HG03066 (cell line): Measurements from ENCODE around the gene DYNLL1.
A peak's percentile ranks its signal among the peaks of the same experiment; 100 is the strongest.
"Not testable (repeated sequence)": the region's sequence is repeated elsewhere in the genome, so short reads cannot be mapped to it uniquely, and the experiment has no call there.

ENCODE experiments used
- ATAC-seq: cut with Tn5 transposase; IDR thresholded peaks from one replicate; pipeline ENCODE4 v1.9.1; 2021; ENCODE audit warnings: low read depth; ENCODE audit not compliant: unreplicated experiment

The DYNLL1 gene

DNA sequence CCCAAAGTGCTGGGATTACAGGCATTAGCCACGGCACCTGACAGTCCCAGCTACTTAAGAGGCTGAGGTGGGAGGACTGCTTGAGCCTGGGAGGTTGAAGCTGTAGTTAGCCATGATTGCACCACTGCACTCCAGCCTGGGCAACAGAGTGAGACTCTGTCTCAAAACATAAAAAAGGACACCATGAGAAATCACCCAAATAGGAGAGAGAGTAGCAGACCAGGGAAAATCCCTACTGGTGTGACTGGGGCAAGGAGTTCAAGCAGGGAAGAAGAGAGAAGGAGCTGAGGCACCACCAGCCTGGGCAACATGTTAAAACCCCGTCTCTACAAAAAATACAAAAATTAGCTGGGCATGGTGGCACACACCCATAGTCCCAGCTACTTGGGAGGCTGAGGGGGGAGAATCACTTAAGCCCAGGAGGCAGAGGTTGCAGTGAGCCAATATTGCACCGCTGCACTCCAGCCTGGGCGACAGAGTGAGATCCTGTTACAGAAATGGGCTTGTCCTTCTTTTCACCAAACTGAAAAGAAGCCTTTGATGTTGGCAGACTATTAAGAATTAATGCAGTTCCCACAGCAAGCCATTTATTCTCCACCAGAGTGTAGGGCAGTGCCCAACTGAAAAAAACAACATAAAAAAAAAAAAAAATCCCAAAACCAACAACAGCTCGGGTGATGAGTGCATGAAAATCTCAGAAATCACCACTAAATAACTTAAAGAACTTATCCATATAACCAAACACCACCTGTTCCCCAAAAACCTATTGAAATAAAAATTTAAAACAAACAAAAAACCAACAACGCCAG, 21.9 kb upstream of the DYNLL1 start:
- ATAC-seq = no peak

DNA sequence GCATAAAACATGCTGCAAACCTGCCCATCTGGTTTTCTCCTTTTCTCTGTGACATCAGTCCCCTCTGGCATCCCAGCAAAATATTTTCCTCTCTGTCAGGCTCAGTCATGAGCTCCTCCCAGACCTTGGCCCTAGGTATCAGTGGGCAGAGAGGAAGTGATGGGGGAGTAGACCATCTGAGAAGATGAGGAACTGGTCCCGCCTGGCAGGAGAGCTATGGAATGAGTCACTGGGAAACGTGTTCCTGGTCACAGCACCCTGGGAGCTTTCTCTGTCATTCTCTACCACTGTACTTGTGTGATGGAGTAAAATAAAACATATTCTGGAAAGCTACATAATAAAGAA, 21.3 kb upstream of the DYNLL1 start:
- no peak for ATAC-seq

DNA sequence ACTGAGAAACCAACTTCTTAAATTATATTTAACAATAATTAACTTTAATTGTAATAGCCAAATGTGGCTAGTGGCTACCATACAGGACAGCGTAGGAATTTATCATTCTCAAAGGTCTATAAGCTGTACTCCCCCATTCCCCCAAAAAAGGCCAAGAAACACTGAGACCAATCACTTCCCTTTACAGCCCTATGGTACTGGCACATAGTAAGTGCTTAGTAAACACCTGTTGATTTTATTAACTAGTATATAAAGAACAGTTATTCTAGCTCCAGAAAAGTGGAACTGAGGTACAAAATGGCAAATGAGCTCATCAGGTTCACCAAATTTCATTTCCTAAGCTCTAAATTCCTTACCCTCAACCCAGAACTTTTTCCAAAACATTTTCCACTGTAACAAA, 20.3 kb upstream of the DYNLL1 start:
- ATAC-seq = no peak

DNA sequence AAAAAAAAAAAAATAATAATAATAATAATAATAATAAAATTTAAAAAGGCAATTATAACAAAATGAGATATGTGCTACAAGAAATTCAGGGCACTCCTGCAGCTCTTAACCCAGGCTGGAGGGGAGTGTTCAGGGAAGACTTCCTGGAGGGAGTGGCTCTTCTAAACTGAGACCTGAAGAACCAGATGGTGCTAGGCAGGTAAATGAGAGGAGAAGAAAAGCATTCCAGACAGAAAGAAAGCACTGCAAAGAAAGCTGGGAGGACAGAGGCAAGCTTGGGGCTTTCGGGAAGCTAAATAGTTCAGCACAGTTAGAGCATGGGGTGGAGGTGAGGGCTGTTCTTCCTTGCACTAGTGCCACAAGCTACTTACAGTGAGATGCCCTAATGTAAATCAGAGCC, 16.5 kb upstream of the DYNLL1 start:
- ATAC-seq = no peak

DNA sequence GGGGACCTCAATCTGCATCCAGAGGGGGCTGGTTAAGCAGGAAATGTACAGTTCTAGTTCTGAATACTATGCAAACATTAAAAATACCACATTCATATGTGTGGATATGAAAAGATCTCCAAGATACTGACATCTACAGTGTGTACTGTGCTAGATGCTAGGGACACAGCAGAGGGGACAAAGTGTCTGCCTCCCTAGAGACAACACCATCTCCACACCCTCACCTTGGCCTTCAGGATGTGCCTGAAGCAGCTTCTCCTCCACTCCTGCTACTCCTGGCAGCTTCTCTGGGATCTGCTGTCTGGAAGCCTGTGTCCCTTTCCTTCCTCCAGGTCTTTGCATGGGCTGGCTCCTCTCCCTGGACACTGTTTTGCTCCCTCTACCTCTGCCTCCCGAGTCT, 15.7 kb upstream of the DYNLL1 start:
- no peak for ATAC-seq

DNA sequence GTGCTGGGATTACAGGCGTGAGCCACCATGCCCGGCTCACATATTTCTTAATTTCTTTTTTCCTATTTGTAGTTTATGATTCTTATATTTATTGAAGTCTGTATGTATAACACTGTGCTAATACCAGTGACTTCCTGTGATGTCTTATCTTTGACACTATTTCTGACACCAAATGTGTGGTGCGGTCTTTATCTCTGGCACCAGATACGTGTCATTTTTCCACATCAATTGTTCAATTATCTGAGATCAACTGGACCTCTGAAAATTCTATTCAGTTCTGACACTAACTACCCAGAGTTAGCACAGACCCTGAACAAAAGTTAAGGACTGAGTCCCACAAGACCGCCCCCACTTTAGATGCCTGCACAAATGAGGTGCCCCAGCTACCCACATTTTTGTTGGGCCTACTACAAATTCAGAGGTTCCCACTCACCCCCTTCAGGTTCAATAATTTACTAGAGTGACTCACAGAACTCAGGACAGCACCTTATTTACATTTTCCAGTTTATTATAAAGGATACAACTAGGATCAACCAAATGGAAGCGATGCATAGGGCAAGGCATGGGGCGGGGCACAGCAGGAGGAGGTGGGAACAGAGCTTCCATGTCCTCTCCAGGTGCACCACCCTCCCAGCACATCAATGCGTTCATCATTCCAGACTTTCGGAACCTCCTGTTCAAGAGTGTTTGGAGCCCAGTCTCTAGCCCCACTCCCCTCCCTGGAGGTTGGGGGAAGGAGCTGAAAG, 14.7 kb upstream of the DYNLL1 start:
- ATAC-seq = no peak

DNA sequence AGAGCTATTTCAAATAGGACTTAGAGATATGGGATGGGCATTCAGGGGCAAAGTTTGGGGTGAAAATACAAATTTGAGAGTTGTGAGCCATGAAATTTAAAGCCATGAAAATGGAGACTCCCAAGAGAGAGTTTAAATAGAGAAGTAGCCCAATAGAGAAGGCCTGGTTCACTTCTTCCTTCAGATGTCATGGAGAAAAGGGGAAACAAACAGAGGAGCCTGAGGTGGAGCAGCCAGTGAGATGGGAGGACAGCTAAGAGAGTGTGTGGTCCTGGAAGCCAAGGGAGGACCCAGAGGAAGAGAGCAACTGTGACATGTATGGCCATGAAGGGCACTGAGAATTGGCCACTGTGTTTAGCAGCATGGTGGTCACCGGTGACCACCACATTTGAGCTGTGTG, 12.3 kb upstream of the DYNLL1 start:
- no peak for ATAC-seq

DNA sequence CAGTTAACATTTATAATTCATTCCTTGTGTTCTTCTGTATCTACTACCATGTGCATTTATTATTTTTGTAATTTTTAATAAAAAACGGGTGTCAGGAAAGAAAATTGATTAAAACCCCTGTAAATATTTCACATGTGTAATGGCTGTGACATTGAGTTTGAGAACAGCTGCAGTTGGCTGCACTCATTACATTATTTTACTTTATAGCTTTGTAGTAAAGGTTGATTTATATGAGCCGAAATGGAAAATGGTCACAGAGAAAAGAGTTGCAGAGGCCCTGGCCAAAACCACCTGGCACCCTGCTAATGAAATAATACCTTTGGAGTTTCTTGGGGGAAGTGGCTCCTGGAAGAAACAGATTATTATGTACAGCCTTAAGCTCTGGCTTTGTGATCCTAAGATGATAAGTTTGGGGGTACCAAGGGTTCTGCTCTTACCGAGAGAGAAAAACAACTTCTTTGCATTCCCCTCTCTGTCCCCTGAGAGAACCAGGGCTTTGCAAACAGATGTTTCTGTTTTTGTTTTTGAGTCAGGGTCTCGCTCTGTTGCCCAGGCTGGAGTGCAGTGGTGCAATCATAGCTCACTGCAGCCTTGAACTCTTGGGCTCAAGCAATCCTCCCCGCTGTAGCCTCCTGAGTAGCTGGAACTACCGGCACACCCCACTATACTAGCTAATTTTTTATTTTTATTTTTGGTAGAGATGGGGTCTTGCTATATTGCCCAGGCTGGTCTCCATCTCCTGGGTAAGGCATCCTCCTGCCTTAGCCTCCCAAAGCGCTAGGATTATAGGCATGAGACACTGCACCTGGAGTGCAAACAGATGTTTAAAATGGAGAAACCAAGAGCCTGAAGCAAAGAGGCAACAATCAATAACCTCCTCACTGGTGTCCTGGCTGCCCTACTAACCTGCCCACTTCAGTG, 9.7 kb upstream of the DYNLL1 start:
- ATAC-seq = no peak

DNA sequence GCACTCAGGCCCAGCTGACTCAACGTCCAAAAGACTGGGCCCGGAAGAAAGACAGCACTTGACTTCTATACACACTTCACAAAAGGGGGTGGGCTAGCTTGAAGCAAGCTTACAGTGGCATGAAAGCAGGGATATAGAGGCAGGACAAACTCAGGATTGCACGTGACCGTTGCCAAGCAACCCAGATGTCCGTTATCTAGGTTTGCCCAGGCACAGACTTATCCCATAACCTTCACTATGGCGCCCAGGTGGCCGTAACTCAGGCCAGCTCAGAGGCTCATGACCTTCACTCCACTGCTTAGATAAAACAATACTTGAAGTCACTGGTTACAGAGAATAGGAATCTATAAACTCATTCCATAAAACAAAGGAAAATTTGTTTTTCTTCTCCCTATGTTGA, 8.4 kb upstream of the DYNLL1 start:
- ATAC-seq = not testable (repeated sequence)

DNA sequence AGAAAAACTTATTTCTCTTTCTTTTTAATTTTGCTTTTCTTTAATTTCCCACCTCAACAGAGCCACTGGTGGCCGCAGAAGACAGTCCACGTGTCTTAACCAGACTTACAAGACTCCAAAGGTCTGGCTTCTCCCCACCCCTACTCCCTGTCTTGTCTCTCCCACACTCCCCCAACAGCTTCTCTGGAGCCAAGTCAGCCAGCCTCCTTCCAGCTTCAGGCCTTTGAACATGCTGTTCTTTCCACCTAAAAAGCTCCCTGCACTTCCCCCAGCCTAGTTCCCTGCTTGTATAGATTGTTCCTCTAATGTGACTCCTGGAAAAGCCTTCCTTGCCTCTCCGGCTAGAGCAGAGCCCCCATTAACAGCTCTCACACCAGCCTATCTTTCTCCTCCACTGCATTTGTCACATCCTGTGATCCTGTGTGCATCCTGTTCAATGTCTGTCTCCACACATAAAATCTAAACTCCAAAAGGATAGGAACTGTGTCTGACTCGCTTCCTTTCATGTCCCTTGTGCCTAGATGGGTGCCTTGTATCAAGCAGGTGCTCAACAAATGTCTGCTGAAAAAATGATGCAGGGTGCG, 7.8 kb upstream of the DYNLL1 start:
- ATAC-seq = no peak

DNA sequence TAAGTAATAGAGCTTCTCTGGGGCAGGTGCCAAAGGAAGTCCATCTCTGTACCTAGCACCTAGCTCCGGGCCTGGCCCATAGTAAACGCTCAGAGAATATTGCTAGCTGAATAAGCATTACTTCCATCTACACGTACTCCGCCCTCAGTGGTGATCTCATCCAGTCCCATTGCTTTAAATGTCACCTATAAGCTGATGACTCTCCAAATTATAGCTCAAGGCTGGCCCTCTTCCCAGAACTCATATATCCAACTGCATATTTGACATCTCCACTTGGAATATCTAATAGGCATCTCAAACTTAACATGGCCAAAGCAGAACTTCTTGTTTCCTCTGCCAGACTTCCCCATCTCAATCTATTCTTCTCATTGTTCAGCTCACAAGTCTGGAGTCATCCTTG, 6.9 kb upstream of the DYNLL1 start:
- ATAC-seq = no peak

DNA sequence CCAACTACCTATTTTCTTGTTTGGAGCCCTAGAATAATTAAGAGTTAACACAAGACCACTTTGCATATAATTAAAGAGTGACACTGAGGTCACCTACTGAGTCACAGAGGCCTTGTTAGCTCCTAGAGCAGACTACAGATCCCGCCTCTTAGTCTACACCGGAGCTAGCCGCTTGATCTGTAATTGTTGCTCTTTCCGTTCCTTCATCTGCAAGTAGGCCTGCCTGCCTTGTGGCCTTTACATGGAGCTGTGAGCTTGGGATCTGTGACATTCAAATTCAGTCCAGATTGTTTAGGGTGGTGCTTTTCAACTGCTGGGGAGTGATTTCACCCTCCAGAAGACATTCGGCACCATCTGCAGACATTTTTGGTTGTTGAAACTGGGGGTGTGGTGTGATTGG, 5.6 kb upstream of the DYNLL1 start:
- ATAC-seq = no peak

DNA sequence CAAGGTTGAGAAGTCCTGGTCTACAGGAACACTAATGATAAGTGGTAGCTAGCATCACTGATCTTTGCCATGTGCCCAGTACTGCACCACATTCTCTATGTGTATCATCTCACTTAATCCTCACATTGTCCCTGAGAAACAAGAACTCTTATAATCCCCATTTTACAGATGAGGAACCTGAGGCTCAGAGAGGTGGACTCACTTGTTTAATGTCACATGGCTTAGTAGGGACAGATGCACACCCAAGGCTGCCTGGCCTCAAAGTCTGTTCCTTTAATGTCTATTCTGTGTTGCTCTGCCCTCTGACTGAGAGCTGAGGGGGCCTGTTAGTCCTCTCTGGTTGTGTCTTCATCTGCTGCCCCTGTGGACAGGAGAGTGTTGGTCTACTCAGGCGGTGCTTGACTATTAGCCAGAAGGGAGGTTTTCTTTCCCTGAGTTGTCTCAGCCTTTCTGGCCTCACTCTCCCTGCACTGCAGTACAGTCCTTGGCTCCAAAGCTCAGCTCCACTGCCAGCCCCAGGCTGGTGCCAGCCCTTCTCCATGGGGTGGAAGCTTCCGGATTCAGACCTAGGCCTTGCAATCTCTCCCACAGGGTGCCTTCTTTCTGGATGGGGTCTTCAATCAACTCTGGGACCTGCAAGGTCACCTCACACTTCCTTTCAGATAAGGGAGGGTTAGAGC, 4.9 kb upstream of the DYNLL1 start:
- ATAC-seq = no peak

DNA sequence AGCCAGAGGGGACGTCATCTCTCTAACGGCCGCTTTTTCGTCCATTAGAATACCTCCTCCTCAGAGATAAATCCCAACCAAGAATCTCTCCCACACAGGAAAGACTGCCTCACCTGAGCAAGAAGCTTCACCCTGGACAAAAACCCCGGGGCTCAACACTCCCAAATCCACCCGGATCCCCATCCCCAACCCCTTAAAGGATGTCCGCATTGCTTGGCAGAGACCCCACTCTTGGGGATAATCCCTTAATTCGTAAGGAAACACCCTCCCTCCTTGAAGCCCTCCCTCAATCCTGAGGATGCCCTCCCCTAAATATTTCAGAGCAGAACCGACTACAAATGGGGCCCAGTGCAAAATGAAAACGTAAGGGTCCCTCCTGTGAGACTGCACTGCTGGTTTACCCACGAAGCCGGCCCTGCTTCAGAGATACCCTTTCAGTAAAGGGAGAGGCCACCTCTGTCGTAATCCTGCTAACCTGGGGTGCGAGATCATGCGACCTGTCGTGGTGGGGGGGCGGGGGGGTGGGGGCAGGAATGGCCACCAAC, 655 bp upstream of the DYNLL1 start:
- ATAC-seq = peak; percentile 3

DNA sequence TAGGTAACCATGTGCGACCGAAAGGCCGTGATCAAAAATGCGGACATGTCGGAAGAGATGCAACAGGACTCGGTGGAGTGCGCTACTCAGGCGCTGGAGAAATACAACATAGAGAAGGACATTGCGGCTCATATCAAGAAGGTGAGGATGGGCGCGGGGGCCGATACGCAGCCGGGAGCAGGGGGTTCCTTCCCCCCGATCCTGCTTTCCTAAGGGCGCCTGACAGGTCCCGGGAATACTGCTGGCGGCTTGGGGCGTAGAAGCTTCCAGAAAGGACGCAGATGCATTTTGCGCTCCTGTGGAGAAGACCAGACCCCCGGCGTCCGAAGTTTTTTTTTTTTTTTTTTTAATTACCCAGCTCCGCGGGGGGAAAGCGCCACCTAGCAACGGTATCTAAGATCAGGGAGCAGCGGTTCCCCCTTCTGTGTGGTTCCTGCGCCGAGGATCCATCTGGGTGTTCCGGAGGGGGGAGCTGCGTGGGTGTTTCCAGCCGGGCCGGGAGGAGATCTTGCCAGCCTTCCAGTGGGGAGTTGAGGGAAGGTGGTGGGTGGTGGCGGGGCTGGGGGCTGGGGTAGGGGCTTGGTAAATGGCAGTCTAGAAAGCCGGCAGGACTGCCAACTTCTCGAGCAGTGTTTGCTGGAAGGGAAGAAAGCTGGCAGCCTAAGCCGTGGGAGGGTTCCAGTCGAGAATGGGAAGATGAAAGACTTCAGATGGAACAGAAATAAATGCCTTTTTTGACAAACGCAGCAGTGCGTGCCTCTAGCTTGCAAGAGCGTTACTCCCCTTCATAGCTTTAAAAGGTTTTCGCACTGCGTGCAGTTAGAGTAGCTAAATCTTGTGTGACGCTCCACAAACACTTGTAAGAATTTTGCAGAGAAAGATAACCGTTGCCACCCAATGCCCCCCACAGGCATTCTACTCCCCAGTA, 764 bp downstream of the DYNLL1 start:
- ATAC-seq = no peak

DNA sequence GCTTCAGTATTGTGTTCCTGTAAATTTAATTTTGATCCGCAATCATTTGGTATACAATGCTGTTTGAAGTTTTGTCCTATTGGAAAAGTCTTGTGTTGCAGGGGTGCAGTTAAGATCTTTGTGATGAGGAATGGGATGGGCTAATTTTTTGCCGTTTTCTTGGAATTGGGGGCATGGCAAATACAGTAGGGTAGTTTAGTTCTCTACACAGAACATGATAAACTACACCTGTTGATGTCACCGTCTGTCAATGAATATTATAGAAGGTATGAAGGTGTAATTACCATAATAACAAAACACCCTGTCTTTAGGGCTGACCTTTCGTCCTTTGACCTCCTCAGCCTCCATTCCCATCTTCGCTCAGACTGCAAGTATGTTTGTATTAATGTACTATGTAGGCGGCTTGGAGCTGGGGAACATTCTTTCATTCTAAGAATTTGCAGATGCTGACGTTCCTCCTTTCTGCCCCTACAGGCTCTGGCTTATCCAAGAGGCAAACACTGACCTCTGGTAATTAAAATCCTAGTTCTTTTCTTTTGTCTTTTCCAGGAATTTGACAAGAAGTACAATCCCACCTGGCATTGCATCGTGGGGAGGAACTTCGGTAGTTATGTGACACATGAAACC, 1.7 kb downstream of the DYNLL1 start:
- no peak for ATAC-seq

DNA sequence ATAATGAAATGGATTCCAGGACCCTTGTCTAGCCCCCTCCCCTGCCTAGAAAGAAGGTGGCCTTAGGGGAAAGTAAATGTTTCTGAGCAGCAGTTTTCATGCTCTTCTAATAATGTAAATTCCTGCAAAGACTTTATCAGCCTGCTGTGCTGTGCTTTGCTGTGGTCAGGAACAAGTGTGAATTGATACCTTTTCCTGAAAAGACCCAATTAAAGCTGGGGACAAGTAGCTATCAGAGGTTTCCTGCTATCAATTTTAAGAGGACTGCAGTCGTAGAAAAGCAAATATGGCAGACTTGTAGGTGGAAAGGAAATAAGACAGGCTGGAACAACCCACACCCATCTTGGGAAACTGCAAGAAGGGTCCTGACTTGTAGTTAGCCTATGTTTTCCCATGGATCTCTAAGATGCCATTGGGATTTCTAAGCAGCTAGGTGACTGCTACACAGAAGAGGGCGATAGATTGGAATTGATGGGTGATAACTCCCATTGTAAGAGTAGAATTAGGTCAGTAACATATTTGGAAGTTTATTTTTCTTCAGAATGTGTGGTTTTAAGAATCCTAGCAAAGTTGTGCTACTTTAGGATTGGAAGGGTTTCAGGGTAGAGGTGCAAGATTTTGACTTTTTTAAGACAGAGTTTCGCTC, 3.1 kb downstream of the DYNLL1 start:
- ATAC-seq = no peak

DNA sequence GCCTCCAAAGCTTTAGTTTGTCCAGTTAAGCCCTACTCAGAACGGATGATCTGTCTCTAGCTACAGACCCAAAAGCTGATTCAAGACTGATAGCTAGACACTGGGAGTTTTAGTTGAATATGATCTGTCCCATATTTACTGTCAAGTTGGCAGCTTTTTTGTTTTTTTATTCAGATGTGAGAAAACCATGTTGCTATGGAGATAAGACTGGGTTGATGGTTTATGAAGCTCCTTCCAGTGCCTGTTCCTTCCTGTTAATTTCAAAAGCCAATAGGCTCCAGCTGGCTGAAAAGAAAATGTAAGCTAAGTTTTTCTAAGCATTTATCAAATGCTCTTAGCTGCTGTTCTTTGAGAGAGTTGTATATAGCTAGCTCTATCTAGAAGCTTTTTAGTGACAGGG, 4.7 kb downstream of the DYNLL1 start:
- no peak for ATAC-seq
